ENCODE data around the gene OR2A5. TPM values are rescaled to one million over a fixed set of nuclear protein-coding genes. Genes with fewer than 3 reads are reported as not detected.

OR2A5 gene
- total RNA-seq, 1 experiment from 2014 or later, result not detected

DNA sequence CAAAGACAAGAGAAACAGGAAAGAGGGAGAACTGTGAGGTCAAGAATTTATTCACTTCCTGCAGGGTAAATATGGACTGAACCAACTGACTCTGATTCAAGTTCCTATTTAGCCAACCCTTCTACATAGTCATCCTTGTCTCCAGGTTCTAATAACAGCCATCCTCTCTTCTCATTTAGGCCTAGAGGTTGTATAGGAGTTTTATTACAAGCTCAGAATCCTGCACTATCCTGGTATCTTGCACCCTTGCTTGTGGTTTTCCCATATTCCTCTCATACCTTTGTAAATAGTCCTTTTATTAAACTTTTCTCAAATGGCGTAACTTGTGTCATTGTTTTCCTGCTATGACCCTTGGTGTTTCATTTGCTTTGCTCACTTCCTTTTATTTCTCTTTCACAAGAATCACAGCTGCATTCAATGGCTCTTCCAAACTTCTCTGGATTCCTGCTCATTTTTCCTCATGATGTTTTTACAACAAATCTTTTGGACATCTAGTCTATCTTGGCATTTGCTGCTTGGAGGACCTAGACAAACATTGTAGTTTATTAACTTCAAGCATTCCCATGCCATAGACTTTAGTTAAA lies 12.4 kb upstream of the OR2A5 start:
- CTCF ChIA-PET, result no interaction called here

More for the DNA sequence above, 12.4 kb upstream of the OR2A5 start:
- H4K20me1 ChIP-seq (ENCODE audit: insufficient read depth), result no peaks in the 10 kb centered on the region
- no peaks in the 10 kb centered on the region for H3K27me3 ChIP-seq (ENCODE audit: insufficient read depth, low read length)
- H3K79me2 ChIP-seq (ENCODE audit: insufficient read depth, low read length), result no peaks in the 10 kb centered on the region
- no peak overlapping the region for H3K4me3 ChIP-seq (replicated peaks in 1 of 2; ENCODE audit: low read depth in 1 of 2, low read length in 2 of 2)
- ChIA-PET POLR2A (no interaction called here), RAD21 (ENCODE audit: low non-redundant PET in 1 of 2, low total read pairs in 2 of 2, uncharacterized antibody in 2 of 2, unreplicated experiment in 2 of 2) (no interaction called here)
- H2AFZ ChIP-seq (ENCODE audit: low read depth, low read length, poor library complexity, severe bottlenecking), result no peak overlapping the region
- H3K9me2 ChIP-seq (ENCODE audit: insufficient read depth), result no peaks in the 10 kb centered on the region
- TF ChIP-seq SIN3A (IDR thresholded peaks at IDR 0.05; ENCODE audit: low read depth) (no peak), POLR2AphosphoS5 (IDR thresholded peaks at IDR 0.05; ENCODE audit: low read depth, low read length) (no peak), EGR1 (IDR thresholded peaks at IDR 0.05; ENCODE audit: low read depth) (no peak), POLR2A (IDR thresholded peaks at IDR 0.05; ENCODE audit: borderline replicate concordance, extremely low read depth, insufficient read depth, insufficient read length) (no peak), ZNF274 (IDR thresholded peaks at IDR 0.05; ENCODE audit: low read depth, low read length) (no peak)
- TF ChIP-seq, protein P1, sequence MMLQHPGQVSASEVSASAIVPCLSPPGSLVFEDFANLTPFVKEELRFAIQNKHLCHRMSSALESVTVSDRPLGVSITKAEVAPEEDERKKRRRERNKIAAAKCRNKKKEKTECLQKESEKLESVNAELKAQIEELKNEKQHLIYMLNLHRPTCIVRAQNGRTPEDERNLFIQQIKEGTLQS (IDR thresholded peaks at IDR 0.05), result no peak
- TF ChIP-seq, protein P2, sequence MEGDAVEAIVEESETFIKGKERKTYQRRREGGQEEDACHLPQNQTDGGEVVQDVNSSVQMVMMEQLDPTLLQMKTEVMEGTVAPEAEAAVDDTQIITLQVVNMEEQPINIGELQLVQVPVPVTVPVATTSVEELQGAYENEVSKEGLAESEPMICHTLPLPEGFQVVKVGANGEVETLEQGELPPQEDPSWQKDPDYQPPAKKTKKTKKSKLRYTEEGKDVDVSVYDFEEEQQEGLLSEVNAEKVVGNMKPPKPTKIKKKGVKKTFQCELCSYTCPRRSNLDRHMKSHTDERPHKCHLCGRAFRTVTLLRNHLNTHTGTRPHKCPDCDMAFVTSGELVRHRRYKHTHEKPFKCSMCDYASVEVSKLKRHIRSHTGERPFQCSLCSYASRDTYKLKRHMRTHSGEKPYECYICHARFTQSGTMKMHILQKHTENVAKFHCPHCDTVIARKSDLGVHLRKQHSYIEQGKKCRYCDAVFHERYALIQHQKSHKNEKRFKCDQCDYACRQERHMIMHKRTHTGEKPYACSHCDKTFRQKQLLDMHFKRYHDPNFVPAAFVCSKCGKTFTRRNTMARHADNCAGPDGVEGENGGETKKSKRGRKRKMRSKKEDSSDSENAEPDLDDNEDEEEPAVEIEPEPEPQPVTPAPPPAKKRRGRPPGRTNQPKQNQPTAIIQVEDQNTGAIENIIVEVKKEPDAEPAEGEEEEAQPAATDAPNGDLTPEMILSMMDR (IDR thresholded peaks at IDR 0.05 in 2 of 3, conservative IDR thresholded peaks at IDR 0.05 in 1 of 3; ENCODE audit: borderline replicate concordance in 1 of 3, insufficient read depth in 1 of 3, low read depth in 2 of 3, low read length in 2 of 3), result no peak
- ATAC-seq (no peak), DNase-seq (ENCODE audit: low read depth, low spot score) (no peak)
- BruUV-seq (replicated peaks), result no TSS peak
- no peak overlapping the region for H3K27ac ChIP-seq (ENCODE audit: low read depth, low read length)
- H3K9me3 ChIP-seq (ENCODE audit: control insufficient read depth in 1 of 2, insufficient read depth in 1 of 2, low read depth in 1 of 2, low read length in 2 of 2), result no peaks in the 10 kb centered on the region
- no peak overlapping the region for H3K9ac ChIP-seq (ENCODE audit: low read length)
- no peaks in the 10 kb centered on the region for H3K4me1 ChIP-seq (ENCODE audit: control insufficient read depth in 1 of 2, insufficient read depth in 2 of 2, low read length in 2 of 2)
- H3K36me3 ChIP-seq (ENCODE audit: control insufficient read depth in 1 of 2, insufficient read depth in 2 of 2, low read length in 2 of 2), result no peaks in the 10 kb centered on the region
- intact Hi-C loops (cut with micrococcal nuclease), result no loop called here
- H3K4me2 ChIP-seq (ENCODE audit: low read length), result no peak overlapping the region

All from HCT116 (cell line).